Measurements from ENCODE around the gene CASP12. TPM values are rescaled to one million over a fixed set of nuclear protein-coding genes. Genes with fewer than 3 reads are reported as not detected.

The CASP12 gene
- polyA plus RNA-seq, 2 of the 4 experiments (the other 2 are of a cell fraction), result not detected

DNA sequence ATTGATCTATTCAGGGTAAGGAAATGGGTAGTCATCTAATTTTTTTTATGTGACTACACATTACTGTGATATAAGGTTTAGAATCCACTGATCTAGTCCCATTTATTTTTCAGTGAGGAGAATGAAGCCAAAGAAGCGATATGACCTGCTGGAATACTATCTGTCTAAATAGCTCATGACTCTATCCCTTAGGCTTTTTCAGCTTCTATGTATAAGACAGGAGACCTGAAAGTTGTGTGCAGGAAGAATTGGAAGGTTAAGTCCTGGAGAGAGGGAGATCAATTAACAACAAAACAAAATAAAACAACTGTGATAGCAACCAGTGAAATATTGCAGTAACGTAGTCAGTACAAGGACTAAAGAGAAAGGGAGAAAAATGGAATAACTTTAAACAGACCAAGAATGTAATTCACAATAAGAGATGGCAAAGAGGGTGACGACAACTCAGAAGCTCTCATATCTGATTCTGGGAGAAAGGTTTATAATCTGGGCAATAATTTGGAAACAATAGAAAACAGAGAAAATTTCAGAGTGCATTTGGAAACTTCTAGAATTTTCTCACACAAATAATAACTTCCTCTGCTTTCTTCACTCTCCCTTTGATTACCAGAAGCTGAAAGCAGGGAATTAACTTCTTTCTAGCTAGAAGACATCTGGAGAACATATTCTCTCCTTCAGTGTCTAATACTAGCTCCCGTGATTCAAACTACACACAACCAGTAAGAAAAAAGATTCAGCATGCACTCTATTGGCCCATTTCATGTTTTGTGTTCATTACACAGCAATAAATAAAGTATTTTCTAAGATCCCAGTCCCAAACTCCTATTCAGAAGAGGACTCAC lies 19.2 kb upstream of the CASP12 start:
- H3K4me1 ChIP-seq, result no peaks in the 10 kb centered on the region
- CTCF ChIA-PET, result no interaction called here
- WGBS (ENCODE audit: missing lambda C conversion rate), result 41% methylated on average over 4 of the region's 4 CpGs
- FAIRE-seq (no peak), DNase-seq (ENCODE audit: low read depth in 1 of 2, low spot score in 1 of 2) (no peak), ATAC-seq (no peak)
- H3K4me3 ChIP-seq, result peak overlapping the region; percentile 23
- POLR2A ChIA-PET, result no interaction called here
- no peak overlapping the region for H3K27ac ChIP-seq
- TF ChIP-seq POLR2A (IDR thresholded peaks at IDR 0.05; ENCODE audit: low read length) (no peak), HOXB5 (CRISPR knock-in tag; IDR thresholded peaks at IDR 0.05) (no peak), PBX3 (IDR thresholded peaks at IDR 0.05) (no peak), RCOR1 (IDR thresholded peaks at IDR 0.05; ENCODE audit: low read depth, low read length) (no peak), CTCF (IDR thresholded peaks at IDR 0.05) (no peak)
- TF ChIP-seq, protein P1, sequence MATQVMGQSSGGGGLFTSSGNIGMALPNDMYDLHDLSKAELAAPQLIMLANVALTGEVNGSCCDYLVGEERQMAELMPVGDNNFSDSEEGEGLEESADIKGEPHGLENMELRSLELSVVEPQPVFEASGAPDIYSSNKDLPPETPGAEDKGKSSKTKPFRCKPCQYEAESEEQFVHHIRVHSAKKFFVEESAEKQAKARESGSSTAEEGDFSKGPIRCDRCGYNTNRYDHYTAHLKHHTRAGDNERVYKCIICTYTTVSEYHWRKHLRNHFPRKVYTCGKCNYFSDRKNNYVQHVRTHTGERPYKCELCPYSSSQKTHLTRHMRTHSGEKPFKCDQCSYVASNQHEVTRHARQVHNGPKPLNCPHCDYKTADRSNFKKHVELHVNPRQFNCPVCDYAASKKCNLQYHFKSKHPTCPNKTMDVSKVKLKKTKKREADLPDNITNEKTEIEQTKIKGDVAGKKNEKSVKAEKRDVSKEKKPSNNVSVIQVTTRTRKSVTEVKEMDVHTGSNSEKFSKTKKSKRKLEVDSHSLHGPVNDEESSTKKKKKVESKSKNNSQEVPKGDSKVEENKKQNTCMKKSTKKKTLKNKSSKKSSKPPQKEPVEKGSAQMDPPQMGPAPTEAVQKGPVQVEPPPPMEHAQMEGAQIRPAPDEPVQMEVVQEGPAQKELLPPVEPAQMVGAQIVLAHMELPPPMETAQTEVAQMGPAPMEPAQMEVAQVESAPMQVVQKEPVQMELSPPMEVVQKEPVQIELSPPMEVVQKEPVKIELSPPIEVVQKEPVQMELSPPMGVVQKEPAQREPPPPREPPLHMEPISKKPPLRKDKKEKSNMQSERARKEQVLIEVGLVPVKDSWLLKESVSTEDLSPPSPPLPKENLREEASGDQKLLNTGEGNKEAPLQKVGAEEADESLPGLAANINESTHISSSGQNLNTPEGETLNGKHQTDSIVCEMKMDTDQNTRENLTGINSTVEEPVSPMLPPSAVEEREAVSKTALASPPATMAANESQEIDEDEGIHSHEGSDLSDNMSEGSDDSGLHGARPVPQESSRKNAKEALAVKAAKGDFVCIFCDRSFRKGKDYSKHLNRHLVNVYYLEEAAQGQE (IDR thresholded peaks at IDR 0.05), result no peak
- H3K9me3 ChIP-seq, result no peaks in the 10 kb centered on the region
- peak overlapping the region; percentile 44 for H3K4me2 ChIP-seq

GRCh38 chr11:104916442-104916841 lies 18.2 kb upstream of the CASP12 start:
- DNase-seq (ENCODE audit: low read depth in 1 of 2, low spot score in 1 of 2), result no peak
- Histone ChIP-seq H3K4me2 (no peak overlapping the region), H3K27ac (no peak overlapping the region), H3K9me3 (no peaks in the 10 kb centered on the region), H3K4me3 (no peak overlapping the region), H3K4me1 (no peaks in the 10 kb centered on the region)
- CTCF ChIA-PET, result no interaction called here
- no peak for ATAC-seq
- POLR2A ChIA-PET, result no interaction called here
- no peak for FAIRE-seq
- TF ChIP-seq, protein P2, sequence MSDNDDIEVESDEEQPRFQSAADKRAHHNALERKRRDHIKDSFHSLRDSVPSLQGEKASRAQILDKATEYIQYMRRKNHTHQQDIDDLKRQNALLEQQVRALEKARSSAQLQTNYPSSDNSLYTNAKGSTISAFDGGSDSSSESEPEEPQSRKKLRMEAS (IDR thresholded peaks at IDR 0.05), result no peak
- no peak for TF ChIP-seq E2F6 (IDR thresholded peaks at IDR 0.05; ENCODE audit: borderline replicate concordance, low read depth)
- no peak for TF ChIP-seq HEYL (CRISPR knock-in tag; IDR thresholded peaks at IDR 0.05)
- TF ChIP-seq RAD21 (conservative IDR thresholded peaks at IDR 0.05 in 1 of 2, IDR thresholded peaks at IDR 0.05 in 1 of 2), result no peak
- TF ChIP-seq JUNB (IDR thresholded peaks at IDR 0.05), result no peak
- no peak for TF ChIP-seq ESRRA (IDR thresholded peaks at IDR 0.05; ENCODE audit: borderline replicate concordance, low read length)
- TF ChIP-seq TP53 (CRISPR knock-in tag; IDR thresholded peaks at IDR 0.05), result no peak
- TF ChIP-seq POLR2A (IDR thresholded peaks at IDR 0.05; ENCODE audit: low read length), result no peak
- no peak for TF ChIP-seq RFX5 (IDR thresholded peaks at IDR 0.05)
- no peak for TF ChIP-seq HOXB13 (CRISPR knock-in tag; IDR thresholded peaks at IDR 0.05; ENCODE audit: low read depth)

DNA sequence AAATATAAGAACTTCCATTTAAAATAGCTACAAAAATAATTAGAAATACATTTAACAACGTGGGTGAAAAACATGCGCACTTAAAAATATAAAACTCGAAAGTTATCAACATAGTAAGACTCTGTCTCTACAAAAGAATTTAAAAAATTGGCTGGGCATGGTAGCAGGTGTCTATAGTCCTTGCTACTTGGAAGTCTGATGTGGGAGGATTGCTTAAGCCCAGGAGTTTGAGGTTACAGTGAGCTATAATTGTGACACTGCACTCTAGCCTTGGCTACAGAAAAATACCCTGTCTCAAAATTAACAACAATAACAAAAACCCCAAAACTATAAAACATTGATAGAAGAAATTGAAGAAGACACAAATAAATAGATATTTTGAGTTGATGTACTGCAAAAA lies 13.8 kb upstream of the CASP12 start:
- no peak overlapping the region for H3K27ac ChIP-seq
- H3K4me1 ChIP-seq, result no peaks in the 10 kb centered on the region
- DNase-seq (ENCODE audit: low read depth in 1 of 2, low spot score in 1 of 2) (no peak), ATAC-seq (no peak), FAIRE-seq (no peak)
- CTCF ChIA-PET, result no interaction called here
- no peak overlapping the region for H3K4me2 ChIP-seq
- POLR2A ChIA-PET, result no interaction called here
- H3K4me3 ChIP-seq, result no peak overlapping the region
- no peaks in the 10 kb centered on the region for H3K9me3 ChIP-seq
- WGBS (ENCODE audit: missing lambda C conversion rate), result 35% methylated on average over 3 of the region's 3 CpGs
- TF ChIP-seq ESRRA (IDR thresholded peaks at IDR 0.05; ENCODE audit: borderline replicate concordance, low read length) (no peak), ZSCAN20 (CRISPR knock-in tag; IDR thresholded peaks at IDR 0.05) (no peak), SREBF2 (IDR thresholded peaks at IDR 0.05) (no peak), RFX5 (IDR thresholded peaks at IDR 0.05) (no peak), HEYL (CRISPR knock-in tag; IDR thresholded peaks at IDR 0.05) (no peak), KDM1A (IDR thresholded peaks at IDR 0.05; ENCODE audit: low read depth) (no peak), E2F6 (IDR thresholded peaks at IDR 0.05; ENCODE audit: borderline replicate concordance, low read depth) (no peak), POLR2AphosphoS2 (conservative IDR thresholded peaks at IDR 0.05; ENCODE audit: low read length) (no peak), BHLHE40 (IDR thresholded peaks at IDR 0.05; ENCODE audit: low read depth, low read length) (no peak), CEBPB (IDR thresholded peaks at IDR 0.05) (no peak), RARB (CRISPR knock-in tag; IDR thresholded peaks at IDR 0.05) (no peak)
